Kidney epithelial cell (primary cell): ENCODE results near the gene MT1F. TPM values are rescaled to one million over a fixed set of nuclear protein-coding genes. Genes with fewer than 3 reads are reported as not detected.
"Not testable (repeated sequence)": the region's sequence is repeated elsewhere in the genome, so short reads cannot be mapped to it uniquely, and the experiment has no call there.

ENCODE experiments used
- DNase-seq: peaks from one replicate; pipeline ENCODE4 v3.0.0-alpha.2; 2010; ENCODE audit warnings: low read depth
- H3K27me3 ChIP-seq: 2 replicates; pipeline ENCODE4 v1.6.0; 2011; ENCODE audit warnings: low read length; ENCODE audit not compliant: control insufficient read depth, insufficient read depth
- H3K36me3 ChIP-seq: 2 replicates; pipeline ENCODE4 v1.5.1; 2011; ENCODE audit warnings: low read length; ENCODE audit not compliant: control insufficient read depth, insufficient read depth
- H3K4me3 ChIP-seq: 2 replicates; pipeline ENCODE4 v1.5.1; 2011; ENCODE audit warnings: low read depth, mild to moderate bottlenecking, control low read depth, low read length
- total RNA-seq: library from RNA; depleted of rRNA; stranded (reverse); fragments of >200 nt; gene quantifications from 2 replicates; pipeline ENCODE4 v1.2.3, GENCODE V29; 2015
- TF ChIP-seq, protein P1 (sequence below): IDR thresholded peaks from 2 replicates; pipeline ENCODE4 v1.5.1; 2011; ENCODE audit warnings: mild to moderate bottlenecking, moderate library complexity, low read length, control low read depth, inconsistent platforms; ENCODE audit not compliant: insufficient read depth, poor library complexity, severe bottlenecking

MT1F gene
- total RNA-seq, 1 donor from 2014 or later: 9.4 TPM

DNA sequence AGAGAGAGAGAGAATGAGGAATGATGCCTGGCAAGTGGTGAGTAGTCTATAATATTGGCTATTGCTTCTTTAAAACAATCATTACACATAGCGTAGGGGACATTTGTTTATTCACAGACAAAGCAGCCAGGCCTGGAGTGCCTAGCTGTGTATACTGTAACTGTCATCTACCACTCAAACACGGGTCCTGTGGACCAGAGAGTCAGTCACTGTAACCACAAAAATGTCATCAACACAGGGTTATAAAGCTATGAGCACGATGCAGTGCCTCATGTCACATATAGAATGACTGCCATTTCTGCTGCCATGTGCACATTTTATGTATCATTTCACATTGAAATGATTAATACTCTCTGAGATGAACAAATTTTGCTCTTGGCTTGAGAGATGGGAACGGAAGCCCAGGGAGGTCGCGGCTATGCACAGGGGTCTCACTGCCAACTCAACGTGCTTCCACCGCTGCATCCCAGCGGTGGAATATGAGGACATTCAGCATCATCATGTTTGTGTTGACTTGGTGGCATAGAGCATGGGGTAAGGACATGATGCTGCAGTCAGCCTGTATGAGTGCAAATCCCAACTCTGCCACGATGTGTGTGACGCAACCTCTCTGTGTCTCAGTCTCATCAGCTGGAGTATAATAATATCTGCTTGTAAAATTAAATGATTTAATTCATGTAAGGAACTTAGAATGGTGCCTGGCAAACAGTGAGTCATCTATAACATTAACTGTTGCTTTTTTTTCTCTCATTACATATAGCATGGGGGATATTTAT lies 15.2 kb downstream of the MT1F start:
- Histone ChIP-seq H3K36me3 (no peaks in the 10 kb centered on the region), H3K4me3 (no peak overlapping the region), H3K27me3 (peaks cover 42% of the 10 kb centered on the region)
- no peak for DNase-seq
- TF ChIP-seq, protein P1, sequence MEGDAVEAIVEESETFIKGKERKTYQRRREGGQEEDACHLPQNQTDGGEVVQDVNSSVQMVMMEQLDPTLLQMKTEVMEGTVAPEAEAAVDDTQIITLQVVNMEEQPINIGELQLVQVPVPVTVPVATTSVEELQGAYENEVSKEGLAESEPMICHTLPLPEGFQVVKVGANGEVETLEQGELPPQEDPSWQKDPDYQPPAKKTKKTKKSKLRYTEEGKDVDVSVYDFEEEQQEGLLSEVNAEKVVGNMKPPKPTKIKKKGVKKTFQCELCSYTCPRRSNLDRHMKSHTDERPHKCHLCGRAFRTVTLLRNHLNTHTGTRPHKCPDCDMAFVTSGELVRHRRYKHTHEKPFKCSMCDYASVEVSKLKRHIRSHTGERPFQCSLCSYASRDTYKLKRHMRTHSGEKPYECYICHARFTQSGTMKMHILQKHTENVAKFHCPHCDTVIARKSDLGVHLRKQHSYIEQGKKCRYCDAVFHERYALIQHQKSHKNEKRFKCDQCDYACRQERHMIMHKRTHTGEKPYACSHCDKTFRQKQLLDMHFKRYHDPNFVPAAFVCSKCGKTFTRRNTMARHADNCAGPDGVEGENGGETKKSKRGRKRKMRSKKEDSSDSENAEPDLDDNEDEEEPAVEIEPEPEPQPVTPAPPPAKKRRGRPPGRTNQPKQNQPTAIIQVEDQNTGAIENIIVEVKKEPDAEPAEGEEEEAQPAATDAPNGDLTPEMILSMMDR: no peak

DNA sequence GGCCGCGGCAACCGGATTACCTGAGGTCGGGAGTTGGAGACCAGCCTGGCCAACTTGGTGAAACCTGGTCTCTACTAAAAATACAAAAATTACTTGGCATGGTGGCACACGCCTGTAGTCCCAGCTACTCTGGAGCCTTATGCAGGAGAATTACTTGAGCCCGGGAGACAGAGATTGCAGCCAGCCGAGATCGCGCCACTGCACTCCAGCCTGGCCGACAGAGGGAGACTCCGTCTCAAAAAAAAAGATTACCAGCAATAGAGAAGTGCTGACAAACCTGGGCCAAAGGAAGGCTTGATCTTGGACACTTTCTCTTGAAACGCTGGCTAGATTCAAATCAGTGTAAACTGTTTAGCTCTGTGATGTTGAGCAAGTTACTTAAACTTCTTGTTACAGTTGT lies 16.2 kb downstream of the MT1F start:
- Histone ChIP-seq H3K4me3 (no peak overlapping the region), H3K36me3 (no peaks in the 10 kb centered on the region), H3K27me3 (peaks cover 32% of the 10 kb centered on the region)
- TF ChIP-seq, protein P1: peak; percentile 69
- DNase-seq: no peak

DNA sequence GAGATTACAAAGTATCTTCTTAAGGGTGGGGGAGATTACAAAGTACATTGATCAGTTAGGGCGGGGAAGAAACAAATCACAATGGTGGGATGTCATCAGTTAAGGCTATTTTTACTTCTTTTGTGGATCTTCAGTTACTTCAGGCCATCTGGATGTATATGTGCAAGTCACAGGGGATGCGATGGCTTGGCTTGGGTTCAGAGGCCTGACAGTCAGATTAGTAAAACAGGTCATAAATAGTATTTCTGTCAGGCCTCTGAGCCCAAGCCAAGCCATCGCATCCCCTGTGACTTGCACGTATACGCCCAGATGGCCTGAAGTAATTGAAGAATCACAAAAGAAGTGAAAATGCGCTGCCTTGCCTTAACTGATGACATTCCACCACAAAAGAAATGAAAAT lies 16.8 kb downstream of the MT1F start:
- peaks cover 26% of the 10 kb centered on the region for H3K27me3 ChIP-seq

DNA sequence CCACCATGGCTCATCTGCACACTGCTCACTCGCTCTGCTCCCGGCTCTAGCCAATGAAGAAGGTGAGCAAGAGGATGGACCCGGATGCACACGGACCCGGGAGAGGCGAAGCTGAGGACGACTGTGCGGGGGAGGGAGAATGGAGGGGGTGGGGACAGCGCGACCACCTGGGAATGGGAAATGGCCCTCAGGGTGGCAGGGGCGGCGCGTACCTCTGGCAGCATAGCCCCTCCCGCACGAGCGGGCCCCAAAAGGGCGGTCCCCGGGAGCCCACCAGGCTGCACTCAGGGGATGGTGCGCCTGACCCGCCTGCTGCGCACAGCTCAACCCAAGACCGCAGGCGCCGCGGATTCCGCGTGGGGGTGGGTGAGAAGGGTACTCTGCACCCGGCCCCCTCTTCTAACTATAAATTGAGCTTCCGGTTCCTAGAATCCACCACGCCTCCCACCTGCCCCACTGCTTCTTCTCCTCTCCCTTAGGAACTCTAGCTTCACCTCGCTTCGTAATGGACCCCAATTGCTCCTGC lies 18.0 kb downstream of the MT1F start:
- Histone ChIP-seq H3K36me3 (no peaks in the 10 kb centered on the region), H3K27me3 (peaks cover 14% of the 10 kb centered on the region), H3K4me3 (peak overlapping the region; percentile 28)
- DNase-seq: no peak
- TF ChIP-seq, protein P1: no peak

More for the DNA sequence above, 16.8 kb downstream of the MT1F start:
- DNase-seq, H3K4me3 ChIP-seq, H3K36me3 ChIP-seq: not testable (repeated sequence)

DNA sequence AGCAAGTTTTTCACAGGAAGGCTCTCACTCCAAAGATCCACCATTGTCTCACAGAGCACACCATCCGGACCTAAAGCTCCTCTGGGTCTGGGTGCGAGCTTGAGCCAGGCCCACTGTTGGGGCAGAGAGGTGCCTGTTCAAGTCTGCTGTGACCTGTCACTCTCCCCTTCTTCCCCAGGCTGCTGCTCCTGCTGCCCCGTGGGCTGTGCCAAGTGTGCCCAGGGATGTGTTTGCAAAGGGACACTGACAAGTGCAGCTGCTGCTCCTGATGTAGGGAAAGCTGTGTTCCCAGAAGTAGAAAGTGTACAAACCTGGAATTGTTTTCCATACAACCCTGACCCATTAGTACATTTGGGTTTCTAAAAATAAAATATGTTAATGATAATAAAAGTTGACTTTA lies 19.7 kb downstream of the MT1F start:
- Histone ChIP-seq H3K36me3 (no peaks in the 10 kb centered on the region), H3K4me3 (no peak overlapping the region), H3K27me3 (peaks cover 13% of the 10 kb centered on the region)
- no peak for DNase-seq
- TF ChIP-seq, protein P1: no peak

DNA sequence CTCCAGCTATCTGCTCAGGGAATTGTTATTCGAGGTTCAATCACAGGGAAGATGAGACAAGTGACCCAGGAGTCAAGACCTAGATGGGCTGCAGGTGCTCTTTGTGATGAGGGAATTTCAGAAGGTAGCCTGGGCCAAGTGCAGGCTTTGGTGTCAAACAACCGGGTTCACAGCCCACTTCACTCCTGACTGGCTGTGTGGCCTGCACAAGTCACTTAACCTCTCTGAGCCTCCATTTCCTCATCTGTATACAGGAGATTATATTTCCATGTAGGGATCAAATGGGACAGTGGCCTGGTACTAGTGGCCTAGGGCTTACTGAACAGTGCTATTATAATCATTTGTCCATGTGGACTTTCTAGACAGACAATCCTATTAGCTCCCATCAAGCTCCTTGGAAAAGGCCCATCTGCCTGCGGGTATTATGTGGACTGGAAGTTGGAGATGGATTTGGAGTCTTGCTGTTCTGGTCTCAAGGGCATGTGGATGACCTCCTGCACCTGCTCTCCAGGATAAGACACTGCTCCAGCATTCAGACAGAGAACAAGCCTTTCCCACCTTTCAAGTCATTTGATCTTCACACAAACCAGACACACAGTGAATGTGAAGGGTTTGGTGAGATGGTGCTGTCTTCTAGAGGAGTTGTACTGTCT lies 21.4 kb downstream of the MT1F start:
- TF ChIP-seq, protein P1: no peak
- Histone ChIP-seq H3K27me3 (peaks cover 13% of the 10 kb centered on the region), H3K4me3 (no peak overlapping the region), H3K36me3 (no peaks in the 10 kb centered on the region)
- DNase-seq: no peak
